ENCODE data around the gene ZNF134. TPM values are rescaled to one million over a fixed set of nuclear protein-coding genes. Genes with fewer than 3 reads are reported as not detected.

The ZNF134 gene
- total RNA-seq, 1 donor from 2014 or later: 40.6 TPM

GRCh38 chr19:57623091-57623490, 9.0 kb downstream of the ZNF134 start:
- TF ChIP-seq, protein P1, sequence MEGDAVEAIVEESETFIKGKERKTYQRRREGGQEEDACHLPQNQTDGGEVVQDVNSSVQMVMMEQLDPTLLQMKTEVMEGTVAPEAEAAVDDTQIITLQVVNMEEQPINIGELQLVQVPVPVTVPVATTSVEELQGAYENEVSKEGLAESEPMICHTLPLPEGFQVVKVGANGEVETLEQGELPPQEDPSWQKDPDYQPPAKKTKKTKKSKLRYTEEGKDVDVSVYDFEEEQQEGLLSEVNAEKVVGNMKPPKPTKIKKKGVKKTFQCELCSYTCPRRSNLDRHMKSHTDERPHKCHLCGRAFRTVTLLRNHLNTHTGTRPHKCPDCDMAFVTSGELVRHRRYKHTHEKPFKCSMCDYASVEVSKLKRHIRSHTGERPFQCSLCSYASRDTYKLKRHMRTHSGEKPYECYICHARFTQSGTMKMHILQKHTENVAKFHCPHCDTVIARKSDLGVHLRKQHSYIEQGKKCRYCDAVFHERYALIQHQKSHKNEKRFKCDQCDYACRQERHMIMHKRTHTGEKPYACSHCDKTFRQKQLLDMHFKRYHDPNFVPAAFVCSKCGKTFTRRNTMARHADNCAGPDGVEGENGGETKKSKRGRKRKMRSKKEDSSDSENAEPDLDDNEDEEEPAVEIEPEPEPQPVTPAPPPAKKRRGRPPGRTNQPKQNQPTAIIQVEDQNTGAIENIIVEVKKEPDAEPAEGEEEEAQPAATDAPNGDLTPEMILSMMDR (IDR thresholded peaks at IDR 0.05; ENCODE audit: insufficient read depth, low read length, poor library complexity, severe bottlenecking): no peak
- peaks cover 9% of the 10 kb centered on the region for H3K36me3 ChIP-seq (ENCODE audit: control insufficient read depth, insufficient read depth, low read length)
- no peak for DNase-seq (ENCODE audit: low read depth)
- no peaks in the 10 kb centered on the region for H3K27me3 ChIP-seq (ENCODE audit: control insufficient read depth, insufficient read depth, low read length)
- no peak overlapping the region for H3K4me3 ChIP-seq (ENCODE audit: low read depth, low read length)

- Histone ChIP-seq H3K36me3 (ENCODE audit: control insufficient read depth, insufficient read depth, low read length) (no peaks in the 10 kb centered on the region), H3K4me3 (ENCODE audit: low read depth, low read length) (peak within 1 kb of the TSS; percentile 93), H3K27me3 (ENCODE audit: control insufficient read depth, insufficient read depth, low read length) (no peaks in the 10 kb centered on the region)
- TF ChIP-seq, protein P1 (IDR thresholded peaks at IDR 0.05; ENCODE audit: insufficient read depth, low read length, poor library complexity, severe bottlenecking): no peak
- peak; percentile 79 for DNase-seq (ENCODE audit: low read depth)
Observed at GRCh38 chr19:57632987-57633831, 19.2 kb downstream of the ZNF134 start, which contains the start of gene ZNF211. Gene ZNF211 (plus strand): TSS chr19:57633168. CDS start chr19:57633347, 179 bp downstream.

DNA sequence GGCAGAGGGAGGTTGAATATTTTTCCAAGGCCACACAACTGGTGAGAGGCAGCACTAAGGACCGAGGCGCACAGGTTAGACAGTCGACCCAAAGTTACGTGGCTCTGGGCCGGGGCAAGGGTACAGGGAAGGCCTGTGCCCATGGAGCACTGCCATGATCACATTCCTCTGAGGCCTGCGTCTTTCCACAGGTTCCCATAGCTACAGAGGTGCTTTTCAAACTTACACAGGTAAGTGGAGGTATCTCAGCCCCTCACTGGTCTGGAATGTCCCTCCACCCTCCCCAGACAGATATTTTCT, 19.7 kb downstream of the ZNF134 start:
- H3K4me3 ChIP-seq (ENCODE audit: low read depth, low read length): peak overlapping the region; percentile 93
- no peaks in the 10 kb centered on the region for H3K36me3 ChIP-seq (ENCODE audit: control insufficient read depth, insufficient read depth, low read length)

GRCh38 chr19:57637379-57637778, 23.3 kb downstream of the ZNF134 start:
- no peak overlapping the region for H3K4me3 ChIP-seq (ENCODE audit: low read depth, low read length)
- no peak for DNase-seq (ENCODE audit: low read depth)
- no peaks in the 10 kb centered on the region for H3K27me3 ChIP-seq (ENCODE audit: control insufficient read depth, insufficient read depth, low read length)
- peaks cover 6% of the 10 kb centered on the region for H3K36me3 ChIP-seq (ENCODE audit: control insufficient read depth, insufficient read depth, low read length)
- TF ChIP-seq, protein P1 (IDR thresholded peaks at IDR 0.05; ENCODE audit: insufficient read depth, low read length, poor library complexity, severe bottlenecking): no peak

More for the DNA sequence above, 19.7 kb downstream of the ZNF134 start:
- DNase-seq (ENCODE audit: low read depth): no peak
- H3K27me3 ChIP-seq (ENCODE audit: control insufficient read depth, insufficient read depth, low read length): no peaks in the 10 kb centered on the region
- TF ChIP-seq, protein P1 (IDR thresholded peaks at IDR 0.05; ENCODE audit: insufficient read depth, low read length, poor library complexity, severe bottlenecking): no peak

DNA sequence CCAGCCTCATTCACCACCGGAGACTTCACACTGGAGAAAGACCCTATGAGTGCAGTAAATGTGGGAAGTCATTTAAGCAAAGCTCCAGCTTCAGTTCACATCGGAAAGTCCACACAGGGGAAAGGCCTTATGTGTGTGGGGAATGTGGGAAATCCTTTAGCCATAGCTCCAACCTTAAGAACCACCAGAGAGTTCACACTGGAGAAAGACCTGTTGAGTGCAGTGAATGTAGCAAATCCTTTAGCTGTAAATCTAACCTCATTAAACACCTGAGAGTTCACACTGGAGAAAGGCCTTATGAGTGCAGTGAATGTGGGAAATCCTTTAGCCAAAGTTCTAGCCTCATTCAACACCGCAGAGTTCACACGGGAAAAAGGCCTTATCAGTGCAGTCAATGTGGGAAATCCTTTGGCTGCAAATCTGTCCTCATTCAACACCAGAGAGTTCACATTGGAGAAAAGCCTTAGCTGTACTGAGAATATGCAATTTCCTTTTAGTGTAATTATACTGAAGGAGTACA, 27.7 kb downstream of the ZNF134 start:
- no peak overlapping the region for H3K4me3 ChIP-seq (ENCODE audit: low read depth, low read length)
- no peak for DNase-seq (ENCODE audit: low read depth)
- peaks cover 6% of the 10 kb centered on the region for H3K36me3 ChIP-seq (ENCODE audit: control insufficient read depth, insufficient read depth, low read length)
- TF ChIP-seq, protein P1 (IDR thresholded peaks at IDR 0.05; ENCODE audit: insufficient read depth, low read length, poor library complexity, severe bottlenecking): no peak
- H3K27me3 ChIP-seq (ENCODE audit: control insufficient read depth, insufficient read depth, low read length): no peaks in the 10 kb centered on the region
